ENCODE data around the gene DOCK3.
A peak's percentile ranks its signal among the peaks of the same experiment; 100 is the strongest.

GRCh38 chr3:50675179-50676030 is 678 bp downstream of the DOCK3 start:
- peak; percentile 35 for TF ChIP-seq CTCF (IDR thresholded peaks at IDR 0.05; ENCODE audit: low read length)
- TF ChIP-seq EZH2 (optimal IDR thresholded peaks at IDR 0.05; ENCODE audit: low read depth, low read length) = no peak
